GM10266 (cell line): ENCODE measurements around the gene COL23A1.

Experiments used
- DNase-seq: peaks from one replicate; pipeline ENCODE4 v3.0.0; 2012; ENCODE audit errors: extremely low spot score
- CTCF ChIP-seq: IDR thresholded peaks from 2 replicates; pipeline ENCODE4 v1.5.1; 2012; ENCODE audit warnings: mild to moderate bottlenecking, low read depth; ENCODE audit not compliant: control insufficient read depth, insufficient read depth; ENCODE audit errors: missing control alignments

COL23A1 gene

GRCh38 chr5:178289438-178289837 is 300.8 kb downstream of the COL23A1 start:
- no peak for DNase-seq
- no peak for TF ChIP-seq CTCF

- no peak for DNase-seq
- TF ChIP-seq CTCF: no peak
These were observed 301.5 kb downstream of the COL23A1 start for GRCh38 chr5:178288401-178289368.

DNA sequence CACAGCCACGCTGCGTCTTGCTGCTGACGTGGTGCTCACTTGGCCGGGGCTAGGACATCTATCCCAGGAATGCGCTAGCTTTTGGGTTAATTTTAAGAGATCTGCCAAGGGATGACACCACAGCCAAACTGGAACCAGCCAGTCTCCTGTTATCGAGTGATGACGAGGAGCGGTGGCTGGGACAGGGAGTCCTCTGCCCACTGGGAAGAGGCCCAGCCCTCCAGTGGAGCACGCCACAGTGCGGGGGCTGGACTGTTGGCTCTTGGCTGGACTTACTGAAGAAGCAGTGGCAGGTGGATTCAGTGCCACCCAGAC is 302.4 kb downstream of the COL23A1 start:
- TF ChIP-seq CTCF: no peak
- no peak for DNase-seq

DNA sequence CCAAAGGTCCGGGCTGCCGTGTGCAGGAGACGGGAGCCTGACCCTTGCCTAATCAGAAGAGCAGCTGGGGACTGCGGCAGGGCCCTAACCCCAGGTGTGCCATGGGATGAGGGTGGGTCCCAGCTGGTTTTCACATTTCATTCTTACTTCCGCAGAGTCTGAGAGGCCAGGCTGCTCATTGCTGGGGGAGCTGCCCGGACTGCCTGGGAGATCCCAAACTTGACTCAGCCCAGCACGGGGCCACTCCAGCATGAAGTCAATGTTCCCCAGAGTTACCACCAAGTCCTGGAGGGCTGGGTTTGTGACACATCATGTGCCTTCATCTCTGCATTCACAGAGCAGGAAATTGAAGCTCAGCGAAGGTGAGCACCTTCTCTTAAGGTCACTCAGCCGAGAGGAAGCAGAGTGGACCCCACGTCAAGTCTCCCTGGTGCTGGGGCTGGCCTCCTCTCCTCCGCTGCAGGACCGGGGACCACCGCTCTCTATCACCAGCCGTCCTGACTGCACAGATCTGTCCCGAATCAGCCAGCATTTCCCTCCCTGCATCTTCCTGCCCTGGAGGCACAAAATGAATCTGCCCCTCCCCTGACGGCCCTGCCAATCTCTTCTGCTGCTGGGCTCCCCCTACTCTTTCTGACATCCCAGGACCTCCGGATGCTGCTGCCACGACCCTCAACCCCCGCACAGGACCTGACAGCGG is 303.0 kb downstream of the COL23A1 start:
- no peak for DNase-seq
- TF ChIP-seq CTCF: no peak

GRCh38 chr5:178286226-178287090 is 303.7 kb downstream of the COL23A1 start:
- no peak for DNase-seq

More at GRCh38 chr5:178286226-178287090, 303.7 kb downstream of the COL23A1 start:
- no peak for TF ChIP-seq CTCF
